Adrenal gland (tissue), 12 donors: ENCODE data around the gene GPX5. TPM values are rescaled to one million over a fixed set of nuclear protein-coding genes. Genes with fewer than 3 reads are reported as not detected.
"Not testable (repeated sequence)": the region's sequence is repeated elsewhere in the genome, so short reads cannot be mapped to it uniquely, and the experiment has no call there.

Experiments
- DNase-seq, 7 donors: peaks; one replicate each; pipeline ENCODE4 v3.0.0-alpha.2; 2019 to 2020
- H3K27ac ChIP-seq, 5 donors: fragments of 200-600 bp; sonication (generic) in 4 of 5; 1 replicate in 3 of 5; 2 replicates in 2 of 5; pipeline versions ENCODE4 v1.5.1 to v1.8.0; 2016 to 2020; ENCODE audit warnings: mild to moderate bottlenecking in 1 of 5
- H3K27me3 ChIP-seq: fragments of 200-600 bp; 2 replicates; pipeline ENCODE4 v1.8.0; 2021
- H3K36me3 ChIP-seq, 2 donors: fragments of 200-600 bp; replicated peaks in 1 of 2; 1 replicate in 1 of 2; 2 replicates in 1 of 2; pipeline versions ENCODE4 v1.5.1 to v1.8.0; 2018 to 2022
- H3K4me1 ChIP-seq, 2 donors: fragments of 200-600 bp; replicated peaks in 1 of 2; 1 replicate in 1 of 2; 2 replicates in 1 of 2; pipeline versions ENCODE4 v1.5.1 to v1.8.0; 2018 to 2021
- H3K4me3 ChIP-seq, 4 donors: fragments of 200-600 bp; sonication (generic) in 3 of 4; one replicate each; pipeline ENCODE4 v1.5.1; 2016 to 2018
- H3K9me3 ChIP-seq, 3 donors: fragments of 200-600 bp; sonication (generic) in 1 of 3; replicated peaks in 1 of 3; 1 replicate in 2 of 3; 2 replicates in 1 of 3; pipeline versions ENCODE4 v1.5.1 to v1.8.0; 2016 to 2021
- POLR2A ChIP-seq, 2 donors: fragments of 450-650 bp; IDR thresholded peaks; one replicate each; pipeline ENCODE4 v1.6.1; 2017; ENCODE audit warnings: antibody characterized with exemption in 2 of 2, mild to moderate bottlenecking in 2 of 2, moderate library complexity in 1 of 2
- WGBS, 4 donors: extraction: QIAGEN DNeasy Blood & Tissue Kit in 2 of 4; methylation state at CpG; one replicate each; pipeline versions ENCODE4 v1.1.5 to v1.1.7; 2013 to 2017; 5-methylcytosine and 5-hydroxymethylcytosine counted together
- intact Hi-C, 2 donors: fragments of 100-400 bp; cut with DNase I; formaldehyde crosslinking; loops; one replicate each; pipeline versions ENCODE4 v1.14.1 to v1.15.0; 2022 to 2023
- polyA plus RNA-seq, 3 donors: library from polyadenylated mRNA; stranded (reverse); fragments of 200-250 nt in 2 of 3; fragments of 350-450 nt in 1 of 3; fragmentation: Illumina TruSeq in 1 of 3; extraction: RNeasy Lipid Tissue Mini Kit (QIAGEN cat#74804) in 1 of 3; gene quantifications; one replicate each; pipeline ENCODE4 v1.2.3, GENCODE V29; 2013 to 2014
- total RNA-seq, 9 donors: library from RNA; depleted of rRNA in 4 of 9; stranded (reverse); fragments of >200 nt in 4 of 9; fragments of 120-200 nt in 1 of 9; fragmentation: NEBNext Ultra II Directional in 1 of 9; extraction: Animal tissue kit (Norgen Biotek cat#: 25700) in 1 of 9; gene quantifications; one replicate each; pipeline versions ENCODE4 v1.1.0 to v1.2.4, GENCODE V29; 2013 to 2023
- TF ChIP-seq, protein P1 (sequence below), 6 experiments: fragments of 450-650 bp in 4 of 6; fragments of 200-600 bp in 2 of 6; sonication (generic) in 1 of 6; IDR thresholded peaks; 1 replicate in 5 of 6; 2 replicates in 1 of 6; pipeline versions ENCODE4 v1.5.1 to v1.8.0; 2016 to 2021; ENCODE audit warnings: antibody characterized with exemption in 6 of 6, mild to moderate bottlenecking in 2 of 6, moderate library complexity in 1 of 6
- donor health status: healthy with polysubstance abuse.
- donor health status: Bipolar disorder and iron deficiency.
- donor health status: DM: yes; HTN: yes; CAD: no.
- donor health status: DM: no; HTN: no; CAD: no.
- donor health status: DM: no; HTN: no; CAD: no.
- donor health status: DM: yes; HTN: yes; CAD: no.

Gene GPX5
- total and polyA plus RNA-seq, 12 donors = not detected

DNA sequence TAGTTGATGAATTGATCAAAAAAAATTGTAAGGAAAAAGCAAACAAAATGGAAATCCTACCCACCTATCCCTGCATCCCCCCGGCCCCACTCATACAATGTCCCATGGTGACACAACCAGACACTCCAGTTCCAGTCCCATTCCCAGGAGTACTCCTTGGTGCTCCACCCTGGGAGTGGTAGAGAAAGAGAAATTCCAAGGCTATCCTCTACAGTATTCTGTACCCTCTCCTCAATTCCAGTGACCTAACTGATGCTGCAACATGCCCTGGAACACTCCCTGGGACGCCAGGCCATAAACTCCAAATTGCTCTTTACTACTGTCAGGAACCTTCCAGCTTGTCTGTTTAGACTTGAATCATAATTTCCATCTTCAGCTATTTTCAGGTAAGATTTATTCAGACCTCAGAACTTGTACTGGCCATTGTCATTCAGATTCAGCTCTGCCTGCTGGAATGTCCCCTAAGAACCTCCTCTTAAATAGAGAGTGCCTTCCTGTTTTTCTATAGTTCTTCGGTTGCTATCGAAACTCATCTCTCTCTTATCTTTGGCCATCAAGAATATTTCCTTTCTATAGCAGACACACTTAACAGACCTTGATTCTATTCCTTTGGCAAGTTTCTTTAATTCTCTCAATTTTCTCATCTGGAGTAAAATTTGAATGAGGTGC lies 18.7 kb upstream of the GPX5 start:
- no peaks in the 10 kb centered on the region for H3K36me3 ChIP-seq
- 62 to 65% (median 64%) methylated on average over 4 of the region's 4 CpGs for WGBS, 4 donors
- H3K9me3 ChIP-seq = no peaks in the 10 kb centered on the region
- DNase-seq = no peak
- H3K27me3 ChIP-seq = no peaks in the 10 kb centered on the region
- H3K4me1 ChIP-seq = no peaks in the 10 kb centered on the region
- TF ChIP-seq, protein P1, sequence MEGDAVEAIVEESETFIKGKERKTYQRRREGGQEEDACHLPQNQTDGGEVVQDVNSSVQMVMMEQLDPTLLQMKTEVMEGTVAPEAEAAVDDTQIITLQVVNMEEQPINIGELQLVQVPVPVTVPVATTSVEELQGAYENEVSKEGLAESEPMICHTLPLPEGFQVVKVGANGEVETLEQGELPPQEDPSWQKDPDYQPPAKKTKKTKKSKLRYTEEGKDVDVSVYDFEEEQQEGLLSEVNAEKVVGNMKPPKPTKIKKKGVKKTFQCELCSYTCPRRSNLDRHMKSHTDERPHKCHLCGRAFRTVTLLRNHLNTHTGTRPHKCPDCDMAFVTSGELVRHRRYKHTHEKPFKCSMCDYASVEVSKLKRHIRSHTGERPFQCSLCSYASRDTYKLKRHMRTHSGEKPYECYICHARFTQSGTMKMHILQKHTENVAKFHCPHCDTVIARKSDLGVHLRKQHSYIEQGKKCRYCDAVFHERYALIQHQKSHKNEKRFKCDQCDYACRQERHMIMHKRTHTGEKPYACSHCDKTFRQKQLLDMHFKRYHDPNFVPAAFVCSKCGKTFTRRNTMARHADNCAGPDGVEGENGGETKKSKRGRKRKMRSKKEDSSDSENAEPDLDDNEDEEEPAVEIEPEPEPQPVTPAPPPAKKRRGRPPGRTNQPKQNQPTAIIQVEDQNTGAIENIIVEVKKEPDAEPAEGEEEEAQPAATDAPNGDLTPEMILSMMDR (IDR thresholded peaks at IDR 0.05) = no peak
- TF ChIP-seq POLR2A (IDR thresholded peaks at IDR 0.05) = no peak
- intact Hi-C loops = no loop called here
- H3K27ac ChIP-seq = no peak overlapping the region
- no peak overlapping the region for H3K4me3 ChIP-seq

DNA sequence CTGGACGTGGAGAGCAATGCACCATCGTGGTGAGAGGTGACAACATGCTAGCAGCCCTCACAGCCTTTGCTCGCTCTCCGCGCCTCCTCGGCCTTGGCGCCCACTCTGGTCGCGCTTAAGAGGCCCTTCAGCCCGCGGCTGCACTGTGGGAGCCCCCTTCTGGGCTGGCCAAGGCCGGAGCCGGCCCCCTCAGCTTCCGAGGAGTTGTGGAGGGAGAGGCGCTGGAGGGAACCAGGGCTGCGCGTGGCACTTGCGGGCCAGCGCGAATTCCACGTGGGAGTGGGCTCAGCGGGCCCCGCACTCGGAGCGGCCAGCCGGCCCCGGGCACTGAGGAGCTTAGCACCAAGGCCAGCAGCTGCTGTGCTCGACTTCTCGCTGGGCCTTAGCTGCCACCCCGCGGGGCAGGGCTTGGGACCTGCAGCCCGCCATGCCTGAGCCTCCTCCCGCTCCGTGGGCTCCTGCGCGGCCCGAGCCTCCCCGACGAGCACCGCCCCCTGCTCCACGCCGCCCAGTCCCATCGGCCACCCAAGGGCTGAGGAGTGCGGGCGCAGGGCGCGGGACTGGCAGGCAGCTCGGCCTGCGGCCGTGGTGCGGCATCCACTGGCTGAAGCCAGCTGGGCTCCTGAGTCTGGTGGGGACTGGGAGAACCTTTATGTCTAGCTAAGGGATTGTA lies 13.9 kb upstream of the GPX5 start:
- intact Hi-C loops = no loop called here
- no peaks in the 10 kb centered on the region for H3K9me3 ChIP-seq
- H3K27ac ChIP-seq = no peak overlapping the region
- no peaks in the 10 kb centered on the region for H3K36me3 ChIP-seq
- no peak for TF ChIP-seq POLR2A (IDR thresholded peaks at IDR 0.05)
- TF ChIP-seq, protein P1 (IDR thresholded peaks at IDR 0.05) = no peak
- DNase-seq = no peak
- no peaks in the 10 kb centered on the region for H3K4me1 ChIP-seq
- no peak overlapping the region for H3K4me3 ChIP-seq
- no peaks in the 10 kb centered on the region for H3K27me3 ChIP-seq
- 92 to 96% (median 94%) methylated on average over 33 to 51 of the region's 51 CpGs for WGBS, 4 donors

DNA sequence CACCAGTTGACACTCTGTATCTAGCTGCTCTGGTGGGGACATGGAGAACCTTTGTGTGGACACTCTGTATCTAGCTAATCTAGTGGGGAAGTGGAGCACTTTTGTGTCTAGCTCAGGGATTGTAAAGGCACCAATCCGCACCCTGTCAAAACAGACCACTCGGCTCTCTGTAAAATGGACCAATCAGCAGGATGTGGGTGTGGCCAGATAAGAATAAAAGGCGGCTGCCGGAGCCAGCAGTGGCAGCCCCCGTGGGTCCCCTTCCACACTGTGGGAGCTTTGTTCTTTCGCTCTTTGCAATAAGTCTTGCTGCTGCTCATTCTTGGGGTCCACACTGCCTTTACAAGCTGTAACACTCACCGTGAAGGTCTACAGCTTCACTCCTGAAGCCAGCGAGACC lies 13.3 kb upstream of the GPX5 start:
- DNase-seq, intact Hi-C loops, H3K36me3 ChIP-seq, H3K4me1 ChIP-seq, H3K9me3 ChIP-seq, H3K27ac ChIP-seq, H3K4me3 ChIP-seq, H3K27me3 ChIP-seq: not testable (repeated sequence)
- 89 to 94% (median 92%) methylated on average over 6 to 8 of the region's 8 CpGs for WGBS, 4 donors

DNA sequence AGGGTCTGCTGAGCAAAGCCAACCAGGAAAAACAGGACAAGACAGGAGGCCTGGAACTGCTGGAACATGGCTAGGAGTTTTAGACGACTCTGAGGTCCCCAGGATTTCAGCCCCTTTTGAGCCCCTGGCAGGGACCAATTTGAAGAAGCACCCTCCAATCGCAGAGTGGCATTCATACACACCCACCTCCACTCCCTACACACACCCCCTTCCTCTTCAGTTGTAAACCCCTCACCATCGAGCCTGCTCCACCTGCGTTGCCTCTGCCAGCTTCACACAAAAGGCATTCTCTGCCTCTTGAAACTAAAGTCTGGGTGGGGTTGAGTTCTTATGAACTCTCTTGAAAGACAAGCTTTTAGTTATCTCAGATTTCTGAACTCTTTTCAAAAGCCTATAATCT lies 10.0 kb upstream of the GPX5 start, which contains the start of gene GPX6:
GPX6 (minus strand) TSS at position 118 of the 400 bp plus-strand sequence; CDS start at position 68, 50 bp downstream.
- H3K4me1 ChIP-seq = no peaks in the 10 kb centered on the region
- WGBS, 4 donors = 55 to 72% (median 63%) methylated on average over 4 of the region's 4 CpGs
- H3K27ac ChIP-seq = no peak within 1 kb of the TSS
- intact Hi-C loops = no loop called here
- H3K27me3 ChIP-seq = no peaks in the 10 kb centered on the region
- no peaks in the 10 kb centered on the region for H3K9me3 ChIP-seq
- no peak for DNase-seq
- no peak for TF ChIP-seq POLR2A (IDR thresholded peaks at IDR 0.05)
- TF ChIP-seq, protein P1 (IDR thresholded peaks at IDR 0.05) = no peak
- H3K4me3 ChIP-seq = no peak within 1 kb of the TSS
- no peaks in the 10 kb centered on the region for H3K36me3 ChIP-seq
